ENCODE results near the gene SSTR4.

DNA sequence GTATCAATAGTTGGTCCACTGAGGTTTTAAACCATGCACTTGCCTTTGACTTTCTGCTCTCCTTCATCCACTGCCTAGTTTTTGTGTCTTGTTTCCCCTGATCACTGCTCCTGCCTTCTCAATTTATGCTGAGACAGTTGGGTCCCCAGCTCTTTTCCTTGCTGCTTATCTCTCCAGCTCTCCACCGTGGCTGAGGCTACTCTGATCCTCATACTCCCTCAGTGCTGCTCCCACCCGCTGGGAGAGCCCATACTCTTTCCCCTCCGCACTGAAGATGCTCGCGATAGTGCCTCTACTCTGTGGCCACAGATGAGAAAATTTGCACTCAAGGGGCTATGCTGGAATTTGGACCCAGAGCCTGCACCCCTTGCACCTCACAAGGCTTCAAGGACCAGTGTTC lies 17.8 kb downstream of the SSTR4 start:
- TF ChIP-seq POLR2AphosphoS5 (IDR thresholded peaks at IDR 0.05; ENCODE audit: low read depth, low read length) (no peak), POLR2A (IDR thresholded peaks at IDR 0.05; ENCODE audit: low read depth, low read length) (no peak), TAF1 (IDR thresholded peaks at IDR 0.05; ENCODE audit: borderline replicate concordance, low read depth, low read length) (no peak)
